ENCODE results near the gene PACRG.

DNA sequence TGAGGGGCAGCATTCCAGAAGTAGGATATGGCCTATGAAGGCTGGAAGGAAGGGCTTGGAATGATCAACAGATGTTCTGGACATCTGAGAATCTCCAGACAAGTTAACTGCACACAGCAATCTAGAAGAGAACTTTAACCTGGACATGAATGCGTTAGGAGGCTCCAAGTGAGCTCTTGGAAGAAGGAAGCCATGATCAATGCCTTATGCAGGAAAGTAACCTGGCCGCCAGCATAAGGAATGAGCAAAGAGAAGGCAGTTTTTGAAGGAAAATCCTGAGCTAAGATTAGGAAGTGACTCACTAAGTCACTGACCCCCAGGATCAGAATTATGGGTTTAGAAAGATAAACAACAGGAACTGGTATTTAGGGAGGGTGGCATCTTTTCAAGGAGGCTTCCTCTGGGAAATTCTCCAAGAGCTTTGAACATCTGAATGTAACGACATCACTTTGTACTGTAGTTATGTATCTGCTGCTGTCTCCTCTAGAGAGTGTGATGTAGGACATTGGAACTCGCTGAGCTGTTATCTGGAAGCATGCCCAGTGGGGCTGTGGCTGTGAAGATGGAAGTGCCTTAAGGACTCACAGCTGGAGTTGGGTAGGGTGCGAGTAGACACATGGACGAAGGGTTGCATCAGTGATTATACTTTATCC, 236.8 kb downstream of the PACRG start:
- TF ChIP-seq, protein P1, sequence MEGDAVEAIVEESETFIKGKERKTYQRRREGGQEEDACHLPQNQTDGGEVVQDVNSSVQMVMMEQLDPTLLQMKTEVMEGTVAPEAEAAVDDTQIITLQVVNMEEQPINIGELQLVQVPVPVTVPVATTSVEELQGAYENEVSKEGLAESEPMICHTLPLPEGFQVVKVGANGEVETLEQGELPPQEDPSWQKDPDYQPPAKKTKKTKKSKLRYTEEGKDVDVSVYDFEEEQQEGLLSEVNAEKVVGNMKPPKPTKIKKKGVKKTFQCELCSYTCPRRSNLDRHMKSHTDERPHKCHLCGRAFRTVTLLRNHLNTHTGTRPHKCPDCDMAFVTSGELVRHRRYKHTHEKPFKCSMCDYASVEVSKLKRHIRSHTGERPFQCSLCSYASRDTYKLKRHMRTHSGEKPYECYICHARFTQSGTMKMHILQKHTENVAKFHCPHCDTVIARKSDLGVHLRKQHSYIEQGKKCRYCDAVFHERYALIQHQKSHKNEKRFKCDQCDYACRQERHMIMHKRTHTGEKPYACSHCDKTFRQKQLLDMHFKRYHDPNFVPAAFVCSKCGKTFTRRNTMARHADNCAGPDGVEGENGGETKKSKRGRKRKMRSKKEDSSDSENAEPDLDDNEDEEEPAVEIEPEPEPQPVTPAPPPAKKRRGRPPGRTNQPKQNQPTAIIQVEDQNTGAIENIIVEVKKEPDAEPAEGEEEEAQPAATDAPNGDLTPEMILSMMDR (IDR thresholded peaks at IDR 0.05), result no peak
- TF ChIP-seq POLR2AphosphoS5 (IDR thresholded peaks at IDR 0.05) (no peak), POLR2A (IDR thresholded peaks at IDR 0.05) (no peak)

Measured in prostate gland (tissue), 2 donors.